BLaER1 treated with 17β-estradiol and CSF1 and Interleukin-3, amounts not matched to agents 10 nM and 100 nM (cell line): ENCODE data around the gene UCKL1.
A peak's percentile ranks its signal among the peaks of the same experiment; 100 is the strongest.
"Not testable (repeated sequence)": the region's sequence is repeated elsewhere in the genome, so short reads cannot be mapped to it uniquely, and the experiment has no call there.

ENCODE experiments used
- H3K27ac ChIP-seq, 11 experiments: shearing (Covaris generic); formaldehyde crosslinking; 2 replicates each; pipeline ENCODE4 v1.8.1; 2022
- H3K27me3 ChIP-seq, 11 experiments: shearing (Covaris generic); formaldehyde crosslinking; 2 replicates each; pipeline ENCODE4 v1.8.1; 2022
- H3K36me3 ChIP-seq, 11 experiments: shearing (Covaris generic); formaldehyde crosslinking; 2 replicates each; pipeline ENCODE4 v1.8.1; 2022
- H3K4me1 ChIP-seq, 10 experiments: shearing (Covaris generic); formaldehyde crosslinking; 2 replicates each; pipeline ENCODE4 v1.8.1; 2022
- H3K4me2 ChIP-seq, 11 experiments: shearing (Covaris generic); formaldehyde crosslinking; 2 replicates each; pipeline ENCODE4 v1.8.1; 2022
- H3K4me3 ChIP-seq, 10 experiments: shearing (Covaris generic); formaldehyde crosslinking; 2 replicates each; pipeline ENCODE4 v1.8.1; 2022
- H3K9ac ChIP-seq, 11 experiments: shearing (Covaris generic); formaldehyde crosslinking; 2 replicates each; pipeline ENCODE4 v1.8.1; 2022
- H3K9me3 ChIP-seq, 11 experiments: shearing (Covaris generic); formaldehyde crosslinking; replicated peaks in 1 of 11; 2 replicates each; pipeline ENCODE4 v1.8.1; 2022
- H4K20me1 ChIP-seq, 11 experiments: shearing (Covaris generic); formaldehyde crosslinking; 2 replicates each; pipeline ENCODE4 v1.8.1; 2022
- Cebpa-rat ChIP-seq, 11 experiments: shearing (Covaris generic); IDR thresholded peaks; 2 replicates each; pipeline ENCODE4 v1.8.1; 2022

Gene UCKL1

GRCh38 chr20:63923651-63924050, 32.6 kb downstream of the UCKL1 start:
- H3K27me3 ChIP-seq, result no peaks in the 10 kb centered on the region
- peak overlapping the region in 6 of 11 experiments; percentile 3 to 49 (median 29); a peak in 2 of 22 replicates for H3K9ac ChIP-seq
- H3K36me3 ChIP-seq, result peaks cover 64 to 98% (median 83%) of the 10 kb centered on the region in 11 experiments
- TF ChIP-seq Cebpa-rat (IDR thresholded peaks at IDR 0.05), result no peak
- H3K4me1 ChIP-seq, result peaks cover 27 to 60% (median 55%) of the 10 kb centered on the region in 10 experiments
- peaks cover 88 to 100% (median 98%) of the 10 kb centered on the region in 11 experiments for H4K20me1 ChIP-seq
- peak overlapping the region in 10 of 11 experiments; percentile 3 to 78 (median 62); a peak in 18 of 22 replicates for H3K4me2 ChIP-seq
- H3K27ac ChIP-seq, result no peak overlapping the region; a peak in 1 of 22 replicates
- H3K4me3 ChIP-seq, result no peak overlapping the region
- no peaks in the 10 kb centered on the region for H3K9me3 ChIP-seq

- Histone ChIP-seq H3K4me2 (no peak overlapping the region), H3K27me3 (no peaks in the 10 kb centered on the region), H3K9me3 (peaks cover 14 to 22% (median 17%) of the 10 kb centered on the region in 11 experiments), H4K20me1 (peaks cover 85 to 100% (median 98%) of the 10 kb centered on the region in 11 experiments), H3K4me3 (no peak overlapping the region), H3K36me3 (peaks cover 68 to 99% (median 88%) of the 10 kb centered on the region in 11 experiments), H3K27ac (no peak overlapping the region), H3K9ac (no peak overlapping the region), H3K4me1 (peaks cover 37 to 54% (median 49%) of the 10 kb centered on the region in 10 experiments)
- no peak for TF ChIP-seq Cebpa-rat (IDR thresholded peaks at IDR 0.05)
These were observed 36.0 kb downstream of the UCKL1 start for GRCh38 chr20:63920226-63920625.

DNA sequence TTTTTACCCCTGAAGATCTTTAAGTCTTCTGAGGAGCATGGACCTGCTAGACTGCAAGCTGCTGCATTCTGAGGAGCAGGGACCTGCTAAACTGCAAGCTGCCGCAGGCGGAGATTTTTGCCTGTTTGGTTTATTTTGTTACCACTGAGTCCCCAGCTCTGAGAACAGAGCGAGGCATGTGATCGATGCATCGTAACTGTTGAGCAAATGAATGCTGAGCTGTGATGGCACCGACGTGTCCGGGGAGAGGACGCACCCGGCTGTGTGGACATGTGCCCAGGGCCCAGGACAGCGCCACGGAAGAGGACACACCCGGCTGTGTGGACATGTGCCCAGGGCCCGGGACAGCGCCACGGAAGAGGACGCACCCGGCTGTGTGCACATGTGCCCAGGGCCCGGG, 37.1 kb downstream of the UCKL1 start:
- no peak overlapping the region for H3K4me3 ChIP-seq
- no peaks in the 10 kb centered on the region for H3K27me3 ChIP-seq
- no peak overlapping the region for H3K4me2 ChIP-seq
- no peak overlapping the region for H3K27ac ChIP-seq
- H3K4me1 ChIP-seq, result peaks cover 26 to 44% (median 39%) of the 10 kb centered on the region in 10 experiments
- no peak for TF ChIP-seq Cebpa-rat (IDR thresholded peaks at IDR 0.05)
- H3K9me3 ChIP-seq, result peaks cover 15 to 33% (median 28%) of the 10 kb centered on the region in 11 experiments
- no peak overlapping the region for H3K9ac ChIP-seq
- H4K20me1 ChIP-seq, result peaks cover 76 to 100% (median 98%) of the 10 kb centered on the region in 11 experiments
- H3K36me3 ChIP-seq, result peaks cover 79 to 99% (median 91%) of the 10 kb centered on the region in 11 experiments

DNA sequence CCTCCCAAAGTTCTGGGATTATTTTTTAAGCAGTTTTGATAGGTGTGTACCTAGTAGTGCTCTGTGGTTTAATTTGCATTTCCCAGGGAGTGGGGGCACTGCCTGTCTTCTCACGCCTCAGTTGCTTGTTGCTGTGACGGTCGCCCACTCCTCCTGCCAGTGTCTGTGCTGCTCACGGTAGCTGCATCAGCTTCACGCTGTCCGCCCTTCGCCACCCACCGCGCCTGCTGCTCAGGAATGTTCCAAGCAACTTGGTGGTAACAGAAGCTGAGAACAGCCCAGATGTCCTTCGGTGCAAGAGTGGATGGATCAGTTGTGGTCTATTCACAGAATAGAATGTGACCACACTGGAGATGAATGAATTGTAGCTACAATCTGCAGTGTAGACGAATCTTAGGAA, 38.4 kb downstream of the UCKL1 start:
- no peak overlapping the region; a peak in 1 of 22 replicates for H3K27ac ChIP-seq
- peaks cover 86 to 99% (median 95%) of the 10 kb centered on the region in 11 experiments for H3K36me3 ChIP-seq
- peak overlapping the region in 6 of 11 experiments; percentile 4 to 49 (median 26); a peak in 10 of 22 replicates for H3K4me2 ChIP-seq
- no peak overlapping the region for H3K4me3 ChIP-seq
- no peak for TF ChIP-seq Cebpa-rat (IDR thresholded peaks at IDR 0.05)
- no peaks in the 10 kb centered on the region for H3K27me3 ChIP-seq
- peak overlapping the region in 2 of 11 experiments; percentile 31 to 35; a peak in 3 of 22 replicates for H3K9ac ChIP-seq
- peaks cover 26 to 43% (median 33%) of the 10 kb centered on the region in 10 experiments for H3K4me1 ChIP-seq
- H4K20me1 ChIP-seq, result peaks cover 76 to 100% (median 98%) of the 10 kb centered on the region in 11 experiments
- peaks cover 15 to 43% (median 40%) of the 10 kb centered on the region in 11 experiments for H3K9me3 ChIP-seq

GRCh38 chr20:63916371-63916939, 39.8 kb downstream of the UCKL1 start:
- H3K27me3 ChIP-seq, H3K9ac ChIP-seq, H3K27ac ChIP-seq: not testable (repeated sequence)
- peak overlapping the region in 2 of 11 experiments; percentile 9 to 39; a peak in 1 of 22 replicates for H3K4me2 ChIP-seq
- H3K36me3 ChIP-seq, result peaks cover 73 to 98% (median 89%) of the 10 kb centered on the region in 11 experiments
- H3K4me3 ChIP-seq, result 0 out of 20 replicates have a peak overlapping the region, but pooled peaks of 1 of the 10 experiments have one; percentile 21
- H3K4me1 ChIP-seq, result peaks cover 26 to 57% (median 35%) of the 10 kb centered on the region in 10 experiments
- H3K9me3 ChIP-seq, result peaks cover 15 to 43% (median 40%) of the 10 kb centered on the region in 11 experiments
- peaks cover 76 to 100% (median 98%) of the 10 kb centered on the region in 11 experiments for H4K20me1 ChIP-seq

GRCh38 chr20:63915471-63915870, 40.7 kb downstream of the UCKL1 start:
- peaks cover 34 to 66% (median 44%) of the 10 kb centered on the region in 10 experiments for H3K4me1 ChIP-seq
- peak overlapping the region in 2 of 10 experiments; percentile 8 to 21; a peak in 1 of 20 replicates for H3K4me3 ChIP-seq
- peaks cover 76 to 100% (median 98%) of the 10 kb centered on the region in 11 experiments for H4K20me1 ChIP-seq
- no peak overlapping the region for H3K27ac ChIP-seq
- TF ChIP-seq Cebpa-rat (IDR thresholded peaks at IDR 0.05), result no peak
- peak overlapping the region in 1 of 11 experiments; percentile 15; a peak in 1 of 22 replicates for H3K4me2 ChIP-seq
- peaks cover 15 to 43% (median 40%) of the 10 kb centered on the region in 11 experiments for H3K9me3 ChIP-seq
- H3K9ac ChIP-seq, result no peak overlapping the region
- peaks cover 63 to 94% (median 79%) of the 10 kb centered on the region in 11 experiments for H3K36me3 ChIP-seq
- no peaks in the 10 kb centered on the region for H3K27me3 ChIP-seq

DNA sequence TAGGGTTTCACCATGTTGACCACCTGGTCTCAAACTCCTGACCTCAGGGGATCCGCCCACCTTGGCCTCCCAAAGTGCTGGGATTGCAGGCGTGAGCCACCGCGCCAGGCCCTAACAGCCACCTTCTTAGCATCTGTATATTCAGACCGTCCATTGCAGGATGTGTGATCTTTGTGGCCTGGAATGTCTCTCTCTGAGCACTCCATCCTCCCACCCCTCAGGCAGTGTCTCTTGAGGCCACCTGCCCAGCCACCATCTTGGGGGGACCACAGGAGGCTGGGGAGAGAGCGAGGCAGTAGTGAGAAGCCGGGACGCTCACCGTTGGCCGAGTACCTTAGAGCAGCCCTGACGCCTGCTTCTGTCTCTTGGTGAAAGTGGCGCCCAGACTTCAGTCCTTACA, 42.4 kb downstream of the UCKL1 start:
- no peak overlapping the region for H3K9ac ChIP-seq
- peaks cover 81 to 100% (median 100%) of the 10 kb centered on the region in 11 experiments for H4K20me1 ChIP-seq
- peaks cover 15 to 43% (median 40%) of the 10 kb centered on the region in 11 experiments for H3K9me3 ChIP-seq
- H3K4me1 ChIP-seq, result peaks cover 51 to 83% (median 59%) of the 10 kb centered on the region in 10 experiments
- H3K36me3 ChIP-seq, result peaks cover 51 to 88% (median 70%) of the 10 kb centered on the region in 11 experiments
- H3K4me2 ChIP-seq, result 0 out of 22 replicates have a peak overlapping the region, but pooled peaks of 2 of the 11 experiments have one; percentile 26 to 81
- H3K27ac ChIP-seq, result 0 out of 22 replicates have a peak overlapping the region, but pooled peaks of 1 of the 11 experiments have one; percentile 14
- H3K4me3 ChIP-seq, result 0 out of 20 replicates have a peak overlapping the region, but pooled peaks of 2 of the 10 experiments have one; percentile 15 to 27
- H3K27me3 ChIP-seq, result no peaks in the 10 kb centered on the region
- TF ChIP-seq Cebpa-rat (IDR thresholded peaks at IDR 0.05), result no peak

DNA sequence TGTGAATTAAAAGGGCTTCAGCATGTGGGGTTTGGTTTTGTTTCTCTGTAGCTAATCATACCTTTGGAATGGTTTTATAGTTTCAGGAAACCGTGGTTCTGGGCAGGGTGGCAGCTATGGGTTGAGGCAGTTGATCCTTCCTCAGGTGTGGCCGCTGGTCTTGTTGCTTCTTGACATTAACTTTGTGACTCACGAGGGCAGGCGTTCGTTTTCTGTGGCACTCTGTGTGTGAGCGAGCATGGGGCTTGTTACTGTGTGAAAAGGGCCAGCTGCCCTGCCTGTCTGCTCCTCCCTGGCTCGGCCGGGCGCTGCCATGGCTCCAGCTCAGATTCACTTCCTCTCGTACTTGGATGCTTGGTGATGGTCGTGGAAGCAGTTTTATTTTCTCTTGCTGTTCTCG, 45.0 kb downstream of the UCKL1 start:
- H3K27ac ChIP-seq, result peak overlapping the region in 6 of 11 experiments; percentile 23 to 53 (median 43); a peak in 11 of 22 replicates
- no peaks in the 10 kb centered on the region for H3K27me3 ChIP-seq
- H3K9ac ChIP-seq, result peak overlapping the region in 6 of 11 experiments; percentile 6 to 41 (median 24); a peak in 6 of 22 replicates
- H3K4me3 ChIP-seq, result no peak overlapping the region
- H3K4me2 ChIP-seq, result peak overlapping the region; percentile 8 to 81 (median 47); a peak in 19 of 22 replicates
- peaks cover 60 to 89% (median 72%) of the 10 kb centered on the region in 10 experiments for H3K4me1 ChIP-seq
- H4K20me1 ChIP-seq, result peaks cover 81 to 100% (median 100%) of the 10 kb centered on the region in 11 experiments
- TF ChIP-seq Cebpa-rat (IDR thresholded peaks at IDR 0.05), result no peak
- H3K9me3 ChIP-seq, result peaks cover 10 to 35% (median 30%) of the 10 kb centered on the region in 11 experiments
- H3K36me3 ChIP-seq, result peaks cover 27 to 88% (median 58%) of the 10 kb centered on the region in 11 experiments
